ENCODE measurements around the gene ZFAND3. TPM values are rescaled to one million over a fixed set of nuclear protein-coding genes. Genes with fewer than 3 reads are reported as not detected.
"Not testable (repeated sequence)": the region's sequence is repeated elsewhere in the genome, so short reads cannot be mapped to it uniquely, and the experiment has no call there.

ZFAND3 gene
- total RNA-seq, 1 donor from 2014 or later, result 50.7 TPM

DNA sequence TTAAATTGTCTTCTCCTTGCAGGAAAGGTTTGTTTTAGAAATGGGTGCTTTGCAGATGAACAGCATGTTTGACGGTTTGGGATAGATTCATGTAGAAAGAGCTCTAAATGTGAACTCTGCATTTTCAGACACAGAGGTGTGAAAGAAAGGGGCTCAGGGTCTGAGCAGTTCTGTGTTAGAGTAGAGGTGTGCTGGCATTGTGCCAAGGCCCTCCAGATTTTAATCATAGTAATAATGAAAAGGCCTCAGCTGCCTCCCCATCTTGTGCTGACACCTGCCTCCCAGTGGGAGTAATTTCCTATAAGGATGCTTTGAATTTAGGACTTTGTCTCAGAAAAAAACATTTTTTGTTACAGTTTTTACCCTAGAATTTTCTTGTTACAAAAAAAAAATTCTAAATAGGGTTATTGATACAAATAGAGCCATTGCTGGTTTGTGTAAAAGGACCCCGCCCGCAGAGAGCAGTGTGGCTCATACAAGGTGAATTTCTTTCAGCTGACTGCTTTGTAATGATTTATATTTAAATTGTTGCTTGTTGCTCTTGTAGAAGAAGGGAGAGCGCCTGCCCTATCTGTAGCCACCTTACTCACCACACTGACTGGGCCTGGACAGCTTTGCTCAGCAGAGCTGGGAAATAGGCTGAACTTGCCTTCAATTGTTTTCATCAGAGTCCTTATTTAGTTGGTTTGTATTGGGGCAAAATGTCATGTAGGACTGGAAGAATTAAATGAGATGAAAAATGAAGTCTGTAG, 294.5 kb downstream of the ZFAND3 start:
- DNase-seq (ENCODE audit: extremely low read depth, low read depth, low spot score), result no peak

DNA sequence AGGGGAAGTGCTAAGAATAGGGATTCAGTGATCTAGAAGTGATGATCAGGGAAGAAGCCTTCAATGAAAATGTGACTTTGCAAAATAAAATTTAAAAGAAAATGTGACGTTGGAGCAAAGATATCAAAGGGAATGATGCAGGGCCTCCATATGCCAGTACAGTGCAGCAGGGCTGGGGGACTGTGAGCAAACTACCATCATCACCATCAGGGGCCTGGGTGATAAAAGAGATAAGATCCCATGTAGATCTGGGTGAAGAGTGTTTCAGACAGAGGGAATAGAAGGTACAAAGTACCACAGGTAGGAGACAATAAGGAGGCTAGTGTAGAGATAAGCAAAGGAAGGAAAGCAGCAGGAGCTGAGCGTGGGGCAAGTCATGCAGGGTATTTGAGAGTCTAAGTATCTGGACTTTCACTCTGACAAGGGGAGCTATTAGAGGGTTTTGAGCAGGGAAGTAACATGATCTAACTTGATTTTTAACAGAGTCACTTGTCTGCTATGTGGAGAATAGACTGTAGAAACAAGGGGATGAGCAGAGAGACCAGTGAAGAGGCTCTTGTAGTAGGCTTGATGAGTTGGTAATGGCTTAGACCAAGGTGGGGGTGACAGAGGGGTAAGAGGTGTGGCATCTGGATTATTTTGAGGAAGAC, 295.6 kb downstream of the ZFAND3 start:
- DNase-seq (ENCODE audit: extremely low read depth, low read depth, low spot score), result no peak

DNA sequence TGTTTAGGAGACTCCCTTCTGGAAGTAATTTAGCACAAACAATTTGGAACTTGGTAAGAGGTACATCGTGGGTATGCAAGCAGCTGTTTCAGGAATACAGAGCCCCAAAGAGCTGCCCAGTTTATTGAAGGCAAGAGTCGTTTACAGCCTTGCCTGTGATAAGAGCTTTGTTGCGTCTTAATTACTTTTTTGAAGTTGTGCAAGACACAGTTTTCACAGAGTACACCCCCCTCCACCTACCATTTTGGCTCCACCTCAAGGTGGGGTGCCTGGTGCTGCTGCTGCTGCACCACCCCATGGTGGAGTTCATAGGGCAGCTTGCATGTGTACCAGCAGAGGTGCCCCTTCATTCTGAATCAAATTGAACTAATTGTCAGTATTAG, 296.1 kb downstream of the ZFAND3 start:
- no peak for DNase-seq (ENCODE audit: extremely low read depth, low read depth, low spot score)

DNA sequence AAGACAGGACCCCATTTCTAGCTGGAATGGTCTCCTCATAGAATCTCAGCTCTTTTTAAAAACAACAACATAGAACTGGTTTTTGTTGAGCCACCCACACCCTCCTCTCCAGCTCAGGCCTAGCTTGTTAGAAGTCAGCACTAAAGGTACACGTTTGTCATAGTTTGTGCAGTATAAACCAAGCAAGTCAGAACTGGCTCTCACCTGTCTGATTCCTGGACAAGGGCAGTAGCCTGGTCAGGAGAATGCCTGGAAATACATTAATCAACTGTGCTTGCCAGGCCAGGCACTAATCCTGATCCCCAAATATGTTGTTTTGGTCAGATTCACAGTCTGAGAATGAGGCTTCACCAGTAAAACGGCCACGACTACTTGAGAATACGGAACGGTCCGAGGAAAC, 296.7 kb downstream of the ZFAND3 start:
- DNase-seq (ENCODE audit: extremely low read depth, low read depth, low spot score), result no peak

DNA sequence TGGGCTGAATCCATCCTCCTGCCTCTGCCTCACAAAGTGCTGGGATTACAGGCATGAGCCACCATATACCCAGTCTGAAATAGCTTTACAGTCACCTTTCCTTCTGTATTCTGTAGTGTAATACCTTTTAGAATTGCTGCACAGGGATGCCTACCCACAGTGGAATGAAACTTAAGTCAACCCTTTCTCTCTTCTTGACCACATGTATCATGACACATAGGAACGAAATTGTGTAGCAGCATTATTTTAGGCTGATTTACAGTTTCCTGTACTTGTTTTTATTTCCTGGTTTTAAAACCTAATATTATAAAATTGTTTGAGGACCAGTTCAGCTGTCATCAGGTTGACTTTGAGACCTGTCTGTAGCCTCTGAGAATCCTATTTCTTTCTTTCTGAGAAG, 297.8 kb downstream of the ZFAND3 start:
- peak; percentile 10 for DNase-seq (ENCODE audit: extremely low read depth, low read depth, low spot score)

DNA sequence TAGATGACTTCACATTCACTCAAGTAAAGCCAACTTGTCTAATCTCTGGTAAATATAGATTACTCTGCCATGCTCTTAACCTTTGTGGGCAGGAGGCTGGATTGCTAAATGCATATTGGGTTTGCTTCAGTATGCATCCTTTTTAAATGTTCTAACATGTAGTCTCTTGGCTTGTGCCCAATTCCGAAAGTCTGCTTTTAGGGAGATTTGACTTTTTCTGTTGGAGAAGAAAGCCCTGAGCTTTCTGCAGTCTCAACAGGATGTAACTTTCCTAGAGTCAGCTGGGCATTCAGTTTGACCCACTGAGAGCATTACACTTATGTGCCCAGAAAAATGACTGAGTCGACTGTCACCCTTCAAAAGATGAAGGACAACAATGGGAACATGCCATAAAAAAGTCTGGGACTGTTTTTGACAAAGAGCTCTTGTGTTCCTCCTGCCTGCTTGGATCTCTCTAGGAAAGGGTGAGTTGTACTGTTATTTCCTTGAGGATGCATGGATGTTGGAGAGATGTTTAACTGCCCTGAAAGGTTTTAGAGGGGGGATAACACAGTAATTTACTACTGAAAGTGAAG, 299.4 kb downstream of the ZFAND3 start:
- no peak for DNase-seq (ENCODE audit: extremely low read depth, low read depth, low spot score)

DNA sequence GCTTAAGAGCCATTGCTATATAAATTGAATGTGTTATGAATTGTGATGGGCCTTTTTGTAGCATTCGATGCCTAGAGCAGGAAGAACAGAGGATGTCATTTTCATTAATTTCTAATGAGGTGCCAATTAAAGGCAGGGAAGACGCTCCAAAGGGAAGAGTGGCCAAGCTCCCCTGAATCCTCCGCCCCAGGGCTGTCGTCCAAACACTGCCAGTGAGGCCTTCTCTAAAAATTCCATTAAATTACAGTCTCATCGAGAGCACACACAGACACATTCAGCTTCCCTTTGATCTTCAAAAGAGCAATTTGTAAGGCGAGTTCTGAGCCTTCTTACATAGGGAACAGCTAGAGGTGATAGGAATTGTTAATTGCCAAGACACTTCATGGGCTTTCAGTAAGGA, 300.0 kb downstream of the ZFAND3 start:
- no peak for DNase-seq (ENCODE audit: extremely low read depth, low read depth, low spot score)

DNA sequence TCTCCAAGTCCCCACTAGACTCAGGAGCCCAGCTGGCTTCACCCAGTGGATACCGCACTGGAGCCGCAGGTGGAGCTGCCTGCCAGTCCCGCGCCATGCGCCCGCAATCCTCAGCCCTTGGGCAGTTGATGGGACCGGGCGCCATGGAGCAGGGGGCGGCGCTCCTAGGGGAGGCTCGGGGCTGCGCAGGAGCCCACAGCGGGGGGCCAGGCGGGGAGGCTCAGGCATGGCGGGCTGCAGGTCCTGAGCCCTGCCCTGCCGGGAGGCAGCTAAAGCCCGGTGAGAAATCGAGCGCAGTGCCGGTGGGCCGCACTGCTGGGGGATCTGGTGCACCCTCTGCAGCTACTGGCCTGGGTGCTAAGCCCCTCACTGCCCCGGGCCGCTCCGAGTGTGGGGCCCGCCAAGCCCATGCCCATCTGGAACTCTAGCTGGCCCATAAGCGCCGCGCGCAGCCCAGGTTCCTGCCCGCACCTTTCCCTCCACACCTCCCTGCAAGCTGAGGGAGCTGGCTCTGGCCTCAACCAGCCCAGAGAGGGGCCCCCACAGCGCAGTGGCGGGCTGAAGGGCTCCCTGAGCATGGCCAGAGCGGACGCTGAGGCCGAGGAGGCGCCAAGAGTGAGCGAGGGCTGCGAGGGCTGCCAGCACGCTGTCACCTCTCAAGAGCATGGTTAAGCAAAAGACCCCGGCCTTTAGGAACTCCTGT, 304.8 kb downstream of the ZFAND3 start:
- DNase-seq (ENCODE audit: extremely low read depth, low read depth, low spot score), result not testable (repeated sequence)

DNA sequence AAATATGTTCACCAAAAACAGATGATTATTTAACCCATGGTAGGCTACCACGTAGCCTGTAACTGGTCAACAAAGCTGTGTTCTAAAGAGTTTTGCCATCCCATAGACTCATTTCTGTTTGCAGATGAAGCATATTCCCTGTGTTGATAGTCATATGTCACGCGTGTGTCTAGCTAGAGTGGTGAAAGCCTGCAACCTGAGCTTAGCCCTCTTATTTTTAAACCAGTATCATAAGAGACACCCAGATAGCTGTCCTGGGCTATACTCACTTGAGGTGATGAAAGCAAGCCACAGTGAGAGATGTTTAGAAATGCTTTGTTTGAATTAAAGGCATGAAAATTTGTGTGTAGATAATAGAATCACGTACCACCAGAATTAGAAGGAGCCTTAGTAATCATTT, 307.8 kb downstream of the ZFAND3 start:
- no peak for DNase-seq (ENCODE audit: extremely low read depth, low read depth, low spot score)

DNA sequence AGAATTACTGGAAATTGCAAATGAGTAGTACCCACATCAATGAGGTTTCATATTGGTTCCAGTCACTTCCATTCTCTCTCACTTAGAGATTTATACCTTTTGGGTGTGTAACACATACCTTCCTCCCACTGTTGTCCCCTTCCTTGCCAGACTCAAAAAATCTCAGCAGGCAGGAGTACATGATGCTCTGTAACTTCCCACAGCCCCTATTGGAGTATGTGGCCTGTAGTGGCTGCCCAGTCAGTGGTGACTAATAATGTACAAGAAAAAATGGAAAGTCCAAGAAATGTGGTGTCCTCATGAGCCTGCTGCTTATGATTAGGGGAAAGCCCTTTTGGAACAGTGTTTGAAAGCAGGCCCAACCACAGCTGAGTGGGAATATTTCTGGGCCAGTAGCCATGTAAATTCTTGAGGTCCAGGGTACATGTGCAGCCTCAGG, 312.0 kb downstream of the ZFAND3 start:
- DNase-seq (ENCODE audit: extremely low read depth, low read depth, low spot score), result no peak

DNA sequence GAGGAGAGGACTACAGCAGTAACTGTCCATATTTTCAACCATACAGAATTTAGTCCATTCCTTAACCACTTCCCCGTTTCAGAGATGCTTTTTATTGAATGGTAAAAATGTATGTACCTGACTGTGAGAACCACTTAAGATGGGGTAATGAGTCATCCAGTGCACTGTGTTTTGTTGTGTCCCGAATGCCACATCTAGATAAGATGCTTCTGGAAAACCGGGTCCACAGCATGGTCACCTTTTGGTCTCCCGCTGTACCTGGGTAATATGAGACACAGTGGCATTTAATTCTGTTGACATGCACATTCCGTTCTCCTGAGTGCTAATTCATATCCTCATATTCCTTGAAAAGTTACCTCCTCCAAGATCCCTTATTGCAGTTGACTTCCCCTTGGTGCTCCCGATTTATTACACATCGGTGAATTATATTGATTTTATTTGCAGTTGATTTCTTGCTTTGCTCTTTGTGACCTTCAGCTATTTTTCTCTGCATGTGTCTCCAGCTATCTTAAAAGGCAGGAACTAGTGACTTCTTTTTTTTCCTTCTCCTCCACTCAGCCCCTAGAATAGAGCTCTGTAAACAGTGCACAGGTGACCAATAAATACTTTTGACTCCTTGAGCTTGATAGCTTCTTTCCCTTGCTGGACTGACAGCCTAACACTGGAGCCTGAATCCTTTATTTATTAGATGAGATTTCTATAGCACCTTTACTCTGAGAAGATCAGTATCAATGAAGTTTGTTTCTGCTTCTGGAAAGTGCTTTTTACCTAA, 314.6 kb downstream of the ZFAND3 start:
- DNase-seq (ENCODE audit: extremely low read depth, low read depth, low spot score), result no peak

DNA sequence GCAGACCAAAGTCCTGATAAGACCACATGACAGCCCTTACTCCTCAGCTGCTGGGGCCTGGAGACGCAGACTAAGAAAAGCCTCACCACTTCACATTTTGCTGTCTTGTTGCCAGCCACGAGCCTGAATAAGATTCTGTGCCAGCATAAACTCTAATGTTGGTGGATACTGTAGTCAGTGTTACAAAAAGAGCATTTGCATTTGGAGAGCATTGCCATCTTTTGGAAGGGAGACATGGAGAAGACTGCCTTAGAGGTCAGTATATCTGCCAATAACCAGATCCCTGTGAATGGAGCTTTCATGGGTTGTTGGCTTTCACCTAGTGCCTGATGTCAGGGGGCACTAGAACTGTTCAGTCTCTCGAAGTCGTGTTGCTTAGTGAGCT, 315.2 kb downstream of the ZFAND3 start:
- DNase-seq (ENCODE audit: extremely low read depth, low read depth, low spot score), result no peak

DNA sequence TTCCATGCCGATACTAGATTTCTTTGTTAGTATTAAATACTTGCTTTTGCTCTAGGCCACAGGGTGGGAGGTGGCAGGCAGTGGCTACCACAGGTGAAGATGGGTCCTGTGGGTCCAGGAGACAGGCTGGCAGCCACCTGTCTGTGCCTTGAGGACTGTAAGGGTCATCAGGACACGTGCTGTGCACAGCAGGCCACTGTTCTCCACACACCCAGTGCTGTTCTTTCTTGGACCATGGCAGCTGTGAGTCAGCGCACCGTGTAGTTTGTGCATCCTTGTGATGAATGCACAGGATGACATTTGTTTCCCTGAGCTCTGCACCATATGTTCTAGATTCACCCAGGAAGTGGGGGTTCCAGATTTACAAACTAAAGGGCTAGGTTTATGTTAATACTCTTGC, 317.0 kb downstream of the ZFAND3 start:
- no peak for DNase-seq (ENCODE audit: extremely low read depth, low read depth, low spot score)

DNA sequence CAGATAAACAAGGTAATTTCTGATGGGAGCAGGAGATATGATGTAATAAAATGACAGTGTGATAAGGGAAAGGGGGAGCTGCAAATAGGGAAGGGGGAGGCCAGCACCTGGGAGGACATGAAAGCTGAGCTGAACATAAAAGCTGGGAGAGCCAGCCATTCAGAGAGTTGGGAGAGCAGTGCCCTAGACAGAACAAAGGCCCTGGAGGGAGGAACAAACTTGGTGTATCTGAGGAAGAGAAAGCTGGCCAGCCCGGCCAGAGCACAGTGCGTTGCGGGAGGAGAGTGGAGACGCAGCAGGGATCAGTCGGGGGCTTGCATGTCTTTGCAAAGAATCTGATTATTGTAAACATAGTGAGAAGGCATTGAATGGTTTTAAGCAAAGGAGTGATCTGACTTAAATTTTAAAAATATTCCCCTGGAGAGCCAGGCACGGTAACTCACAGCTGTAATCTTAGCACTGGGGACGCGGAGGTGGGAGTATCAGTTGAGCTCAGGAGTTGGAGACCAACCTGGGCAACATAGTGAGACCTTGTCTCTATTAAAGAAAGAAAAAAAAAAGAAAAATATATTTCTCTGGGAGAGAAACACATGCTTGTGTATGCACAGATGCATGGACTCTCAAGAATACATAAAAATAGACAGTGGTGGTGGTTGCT, 318.2 kb downstream of the ZFAND3 start:
- no peak for DNase-seq (ENCODE audit: extremely low read depth, low read depth, low spot score)

DNA sequence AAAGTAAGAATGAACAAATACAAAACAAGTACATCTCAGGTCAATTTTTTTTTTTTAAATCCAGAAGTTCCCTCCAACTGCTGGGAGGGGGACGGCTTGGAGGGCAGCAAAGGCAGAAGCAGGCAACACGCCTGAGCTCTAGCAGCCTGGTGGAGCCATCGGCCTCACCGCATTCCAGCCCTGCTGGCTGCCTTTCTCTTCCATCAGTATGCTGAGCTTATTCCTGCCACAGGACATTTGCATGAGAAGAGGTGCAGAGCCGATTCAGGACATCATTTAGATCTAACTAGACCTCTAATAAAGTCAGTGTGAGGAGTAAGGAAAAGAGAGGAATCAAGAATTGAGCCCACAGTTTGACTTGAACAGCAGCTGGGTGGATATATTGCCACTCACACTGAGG, 318.8 kb downstream of the ZFAND3 start:
- no peak for DNase-seq (ENCODE audit: extremely low read depth, low read depth, low spot score)

DNA sequence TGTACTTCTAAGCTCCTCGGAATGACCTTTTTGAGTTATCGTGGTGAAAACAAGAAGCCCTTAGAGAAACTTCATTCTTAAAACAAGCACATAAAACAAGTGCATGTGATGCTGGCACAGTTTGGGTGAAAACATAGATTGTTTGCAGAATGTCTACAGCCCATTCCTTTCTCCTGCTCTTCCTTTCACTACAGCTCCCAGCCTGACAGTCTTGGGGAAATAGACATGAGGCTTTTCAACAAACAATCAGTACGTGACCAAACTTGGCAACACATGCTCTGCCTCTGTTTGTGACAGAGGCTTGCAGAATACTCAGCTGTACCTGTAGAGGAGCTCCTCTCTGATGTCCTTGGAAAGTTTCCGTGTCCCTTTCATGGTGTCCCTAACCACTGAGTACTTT, 321.6 kb downstream of the ZFAND3 start:
- no peak for DNase-seq (ENCODE audit: extremely low read depth, low read depth, low spot score)

DNA sequence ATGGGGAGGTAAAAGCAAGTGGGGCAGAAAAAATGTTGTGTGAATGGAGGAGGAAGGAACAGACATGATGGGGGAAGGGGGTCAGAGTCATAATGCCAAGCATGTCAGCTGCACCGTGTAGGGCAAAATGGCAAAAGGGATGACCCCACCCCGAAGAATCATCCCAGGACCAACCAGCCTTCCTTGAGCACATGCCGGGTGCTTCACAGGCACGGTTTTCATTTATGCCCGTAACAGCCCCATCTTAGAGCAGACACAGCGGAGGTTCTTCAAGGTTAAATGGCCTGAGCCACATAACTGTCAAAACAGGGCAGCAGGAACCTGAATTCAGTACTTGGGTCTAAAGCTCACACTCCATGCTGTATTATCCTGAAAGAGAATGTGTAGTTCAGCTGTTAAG, 322.2 kb downstream of the ZFAND3 start:
- no peak for DNase-seq (ENCODE audit: extremely low read depth, low read depth, low spot score)

DNA sequence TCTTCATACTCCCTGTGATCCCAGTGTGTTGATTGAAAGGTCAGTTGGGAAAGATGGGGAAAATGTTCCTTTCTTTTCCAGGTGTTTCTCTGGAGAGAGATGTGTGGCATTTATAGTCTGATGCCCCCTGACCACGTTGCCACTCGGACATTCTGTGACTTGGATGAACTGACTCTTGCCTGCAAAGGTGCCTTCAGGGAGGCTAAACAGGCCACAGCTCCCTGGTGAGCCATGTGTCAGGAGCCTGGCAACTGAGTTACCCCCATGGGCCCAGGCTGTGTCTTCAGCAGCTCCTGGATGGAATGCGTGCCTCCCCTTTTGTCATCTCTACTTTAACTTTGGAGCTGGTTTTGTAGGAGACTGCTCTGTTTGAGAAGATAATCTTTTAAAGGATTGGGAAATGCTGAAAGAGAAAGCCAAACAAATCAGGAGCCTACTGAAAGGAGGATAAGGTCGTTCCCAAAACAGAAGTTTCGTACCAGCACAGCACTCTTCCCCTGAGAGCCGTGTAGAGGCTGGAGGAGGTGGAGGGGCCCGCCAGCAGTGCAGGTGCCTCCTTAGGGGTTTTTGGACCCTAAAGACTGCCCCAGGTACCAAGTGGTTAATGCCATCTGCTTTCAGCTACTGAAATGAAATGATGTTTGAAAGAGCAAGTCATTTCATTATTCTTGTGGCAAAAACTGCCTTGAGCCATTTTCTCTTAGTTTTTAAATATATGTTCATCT, 322.8 kb downstream of the ZFAND3 start:
- DNase-seq (ENCODE audit: extremely low read depth, low read depth, low spot score), result no peak
